ENCODE measurements around the gene ZNF219.

ZNF219 gene

DNA sequence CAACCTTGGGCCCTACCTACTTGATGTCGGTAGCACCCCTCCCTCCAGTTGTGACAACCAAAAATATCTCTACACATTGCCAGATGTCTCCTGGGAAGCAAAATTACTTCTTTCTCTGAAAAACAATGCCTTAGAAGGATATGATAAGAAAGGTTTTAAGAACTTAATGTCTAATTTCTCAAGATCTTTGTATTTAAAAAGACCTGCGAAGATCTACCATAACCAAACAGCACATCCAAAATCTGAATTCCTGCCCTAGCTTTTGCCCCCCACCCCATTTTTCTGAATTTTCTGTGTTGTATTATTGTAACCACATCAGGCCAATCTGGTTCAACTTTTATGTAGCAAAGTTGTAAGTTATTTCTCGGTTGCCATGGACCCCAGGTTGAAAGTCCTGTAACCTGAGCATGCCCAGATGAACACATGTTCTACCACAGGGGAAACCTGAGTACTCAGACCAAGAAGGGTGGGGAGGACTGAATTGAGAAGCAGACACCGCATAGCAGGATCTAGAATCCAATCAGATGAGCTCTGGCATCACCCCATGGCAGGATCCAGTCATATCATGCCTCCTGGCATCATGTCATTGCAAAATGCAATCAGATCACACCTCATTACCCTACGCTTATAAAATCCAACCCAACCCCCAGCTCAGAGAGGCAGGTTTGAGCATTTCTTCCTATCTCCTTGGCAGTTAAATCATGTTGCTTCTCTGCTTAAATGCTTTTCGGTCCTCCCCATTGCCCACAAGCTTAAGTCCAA, 11.1 kb upstream of the ZNF219 start:
- Histone ChIP-seq H3K27me3 (ENCODE audit: control insufficient read depth in 1 of 2, insufficient read depth in 2 of 2, low read length in 2 of 2) (no peaks in the 10 kb centered on the region), H3K9ac (ENCODE audit: low read length) (no peak overlapping the region), H3K36me3 (ENCODE audit: insufficient read depth, low read length) (no peaks in the 10 kb centered on the region), H3K9me3 (ENCODE audit: low read length) (no peaks in the 10 kb centered on the region), H3K4me3 (ENCODE audit: low read depth in 1 of 2, low read length in 2 of 2) (no peak overlapping the region), H3K27ac (ENCODE audit: low read depth, low read length) (no peak overlapping the region), H3K4me1 (ENCODE audit: insufficient read depth, low read length) (peaks cover 14% of the 10 kb centered on the region)

DNA sequence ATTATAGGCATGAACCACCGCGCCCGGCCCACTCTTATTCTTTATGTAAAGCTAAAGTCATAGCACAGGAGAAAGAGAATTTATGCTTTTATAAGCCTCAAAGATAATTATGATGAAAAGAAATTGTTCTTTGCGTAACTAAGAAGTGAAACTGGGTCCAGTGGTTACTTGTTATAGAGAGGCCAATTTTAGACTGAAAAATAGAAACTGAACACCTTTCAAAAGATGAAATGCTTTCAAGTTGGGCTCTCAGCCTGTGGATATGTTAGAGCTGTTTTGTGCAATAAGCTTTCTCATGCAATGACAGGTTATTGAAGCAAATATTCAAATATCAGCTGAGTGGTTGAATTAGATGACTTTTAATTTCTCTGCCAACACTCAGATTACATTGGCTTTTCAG, 10.3 kb upstream of the ZNF219 start:
- Histone ChIP-seq H3K9ac (ENCODE audit: low read length) (no peak overlapping the region), H3K36me3 (ENCODE audit: insufficient read depth, low read length) (no peaks in the 10 kb centered on the region), H3K27ac (ENCODE audit: low read depth, low read length) (no peak overlapping the region), H3K4me3 (ENCODE audit: low read depth in 1 of 2, low read length in 2 of 2) (no peak overlapping the region), H3K9me3 (ENCODE audit: low read length) (no peaks in the 10 kb centered on the region), H3K27me3 (ENCODE audit: control insufficient read depth in 1 of 2, insufficient read depth in 2 of 2, low read length in 2 of 2) (no peaks in the 10 kb centered on the region), H3K4me1 (ENCODE audit: insufficient read depth, low read length) (peaks cover 16% of the 10 kb centered on the region)

GRCh38 chr14:21107283-21107800, 8.9 kb upstream of the ZNF219 start:
- Histone ChIP-seq H3K4me1 (ENCODE audit: insufficient read depth, low read length) (peaks cover 24% of the 10 kb centered on the region), H3K4me3 (ENCODE audit: low read depth in 1 of 2, low read length in 2 of 2) (no peak overlapping the region), H3K9me3 (ENCODE audit: low read length) (no peaks in the 10 kb centered on the region), H3K27ac (ENCODE audit: low read depth, low read length) (no peak overlapping the region), H3K27me3 (ENCODE audit: control insufficient read depth in 1 of 2, insufficient read depth in 2 of 2, low read length in 2 of 2) (no peaks in the 10 kb centered on the region), H3K36me3 (ENCODE audit: insufficient read depth, low read length) (no peaks in the 10 kb centered on the region), H3K9ac (ENCODE audit: low read length) (no peak overlapping the region)

DNA sequence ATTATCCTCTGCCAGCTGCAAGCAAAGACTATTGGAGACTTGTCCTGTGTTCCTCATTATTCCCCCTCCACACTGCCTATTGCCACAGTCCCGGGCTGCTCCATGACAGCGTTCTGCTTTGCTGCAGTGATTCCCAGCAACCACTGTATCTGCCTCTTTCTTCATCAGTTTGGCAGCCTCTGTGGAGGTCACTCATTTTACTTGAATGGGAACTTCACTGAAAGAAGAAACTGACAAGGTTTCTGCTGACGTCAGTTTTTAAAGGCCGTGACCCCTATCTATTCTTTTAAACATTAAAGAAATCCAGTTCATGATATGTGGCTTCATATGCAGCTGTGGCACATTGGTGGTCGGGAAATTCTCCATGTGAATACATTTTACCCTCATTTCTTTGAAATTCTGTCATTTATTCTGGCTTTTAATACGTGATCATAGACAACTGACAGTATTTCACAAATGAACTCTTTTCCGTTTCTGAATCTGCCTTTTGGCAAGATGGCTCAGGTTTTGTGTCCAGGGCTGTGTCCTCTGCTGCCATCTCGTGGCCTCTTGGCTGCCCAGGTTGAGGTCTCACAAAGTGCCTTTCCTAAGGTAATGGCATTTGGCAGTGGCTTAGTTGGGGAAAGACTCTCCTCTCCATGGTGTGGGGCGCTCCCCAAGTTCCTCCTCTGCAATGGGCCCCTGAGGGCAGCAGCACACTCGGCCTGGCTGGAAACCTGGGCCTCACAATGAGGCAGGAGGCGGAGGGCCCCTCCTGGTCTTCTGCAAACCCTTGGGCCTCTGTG, 8.2 kb upstream of the ZNF219 start:
- Histone ChIP-seq H3K9ac (ENCODE audit: low read length) (no peak overlapping the region), H3K4me3 (ENCODE audit: low read depth in 1 of 2, low read length in 2 of 2) (no peak overlapping the region), H3K27me3 (ENCODE audit: control insufficient read depth in 1 of 2, insufficient read depth in 2 of 2, low read length in 2 of 2) (no peaks in the 10 kb centered on the region), H3K9me3 (ENCODE audit: low read length) (no peaks in the 10 kb centered on the region), H3K36me3 (ENCODE audit: insufficient read depth, low read length) (no peaks in the 10 kb centered on the region), H3K27ac (ENCODE audit: low read depth, low read length) (no peak overlapping the region), H3K4me1 (ENCODE audit: insufficient read depth, low read length) (peaks cover 24% of the 10 kb centered on the region)

GRCh38 chr14:21106176-21106497, 7.7 kb upstream of the ZNF219 start:
- Histone ChIP-seq H3K27me3 (ENCODE audit: control insufficient read depth in 1 of 2, insufficient read depth in 2 of 2, low read length in 2 of 2) (no peaks in the 10 kb centered on the region), H3K9ac (ENCODE audit: low read length) (no peak overlapping the region), H3K4me1 (ENCODE audit: insufficient read depth, low read length) (peaks cover 24% of the 10 kb centered on the region), H3K36me3 (ENCODE audit: insufficient read depth, low read length) (no peaks in the 10 kb centered on the region), H3K4me3 (ENCODE audit: low read depth in 1 of 2, low read length in 2 of 2) (no peak overlapping the region), H3K9me3 (ENCODE audit: low read length) (no peaks in the 10 kb centered on the region), H3K27ac (ENCODE audit: low read depth, low read length) (no peak overlapping the region)

DNA sequence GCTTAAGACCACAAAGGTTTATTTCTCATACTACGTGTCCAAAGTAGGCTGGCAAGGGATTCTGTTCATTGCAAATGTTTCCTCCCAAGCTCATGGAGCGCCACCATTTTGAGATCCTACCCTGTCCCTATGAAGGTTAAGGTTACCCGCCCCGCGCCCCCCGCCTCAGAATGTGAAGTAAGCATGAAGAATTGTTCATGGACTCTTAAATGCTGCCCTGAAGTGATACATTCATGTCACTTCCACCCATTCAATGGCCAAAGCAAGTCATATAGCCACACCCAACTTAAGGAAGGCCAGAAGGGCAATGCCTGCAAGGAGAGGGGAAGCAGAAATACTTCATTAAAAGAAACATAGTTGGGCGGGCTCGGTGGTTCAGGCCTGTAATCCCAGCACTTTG, 6.6 kb upstream of the ZNF219 start:
- Histone ChIP-seq H3K4me1 (ENCODE audit: insufficient read depth, low read length) (peaks cover 24% of the 10 kb centered on the region), H3K4me3 (ENCODE audit: low read depth in 1 of 2, low read length in 2 of 2) (no peak overlapping the region), H3K27ac (ENCODE audit: low read depth, low read length) (no peak overlapping the region), H3K9me3 (ENCODE audit: low read length) (no peaks in the 10 kb centered on the region), H3K9ac (ENCODE audit: low read length) (peak overlapping the region; percentile 81), H3K36me3 (ENCODE audit: insufficient read depth, low read length) (no peaks in the 10 kb centered on the region), H3K27me3 (ENCODE audit: control insufficient read depth in 1 of 2, insufficient read depth in 2 of 2, low read length in 2 of 2) (no peaks in the 10 kb centered on the region)

DNA sequence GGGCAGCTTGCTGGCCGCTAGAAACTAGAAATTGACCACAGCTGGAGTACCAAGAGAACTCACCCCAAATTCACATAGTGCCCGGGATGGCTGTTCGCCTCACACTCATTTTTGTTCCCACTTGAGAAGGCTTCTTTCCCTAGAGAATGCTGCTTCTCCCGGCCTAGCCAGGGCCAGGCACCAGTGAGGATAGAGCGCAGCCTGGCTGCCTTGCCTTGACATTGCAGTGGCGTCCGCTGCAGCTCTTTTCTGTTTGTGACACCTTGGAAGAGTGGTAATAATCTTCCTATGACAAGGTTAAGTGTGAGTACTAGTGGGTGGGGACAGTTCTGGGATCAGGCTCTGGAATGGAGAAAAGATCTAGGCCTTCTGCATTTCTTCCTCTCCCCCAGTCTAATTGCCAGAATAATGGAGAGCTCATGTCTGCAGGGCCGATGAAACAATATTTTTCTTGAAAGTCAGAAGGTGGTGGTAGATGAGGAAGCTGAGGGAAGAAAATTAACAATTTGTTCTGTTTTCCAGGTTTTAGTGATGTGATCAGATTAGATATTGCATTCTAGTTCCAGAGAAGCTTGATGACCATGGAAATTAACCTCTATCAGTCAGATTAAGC, 6.1 kb upstream of the ZNF219 start:
- Histone ChIP-seq H3K27ac (ENCODE audit: low read depth, low read length) (peak overlapping the region; percentile 99), H3K4me1 (ENCODE audit: insufficient read depth, low read length) (peaks cover 30% of the 10 kb centered on the region), H3K27me3 (ENCODE audit: control insufficient read depth in 1 of 2, insufficient read depth in 2 of 2, low read length in 2 of 2) (no peaks in the 10 kb centered on the region), H3K9ac (ENCODE audit: low read length) (peak overlapping the region; percentile 81), H3K4me3 (ENCODE audit: low read depth in 1 of 2, low read length in 2 of 2) (peak overlapping the region; percentile 67 to 80), H3K36me3 (ENCODE audit: insufficient read depth, low read length) (no peaks in the 10 kb centered on the region), H3K9me3 (ENCODE audit: low read length) (no peaks in the 10 kb centered on the region)

DNA sequence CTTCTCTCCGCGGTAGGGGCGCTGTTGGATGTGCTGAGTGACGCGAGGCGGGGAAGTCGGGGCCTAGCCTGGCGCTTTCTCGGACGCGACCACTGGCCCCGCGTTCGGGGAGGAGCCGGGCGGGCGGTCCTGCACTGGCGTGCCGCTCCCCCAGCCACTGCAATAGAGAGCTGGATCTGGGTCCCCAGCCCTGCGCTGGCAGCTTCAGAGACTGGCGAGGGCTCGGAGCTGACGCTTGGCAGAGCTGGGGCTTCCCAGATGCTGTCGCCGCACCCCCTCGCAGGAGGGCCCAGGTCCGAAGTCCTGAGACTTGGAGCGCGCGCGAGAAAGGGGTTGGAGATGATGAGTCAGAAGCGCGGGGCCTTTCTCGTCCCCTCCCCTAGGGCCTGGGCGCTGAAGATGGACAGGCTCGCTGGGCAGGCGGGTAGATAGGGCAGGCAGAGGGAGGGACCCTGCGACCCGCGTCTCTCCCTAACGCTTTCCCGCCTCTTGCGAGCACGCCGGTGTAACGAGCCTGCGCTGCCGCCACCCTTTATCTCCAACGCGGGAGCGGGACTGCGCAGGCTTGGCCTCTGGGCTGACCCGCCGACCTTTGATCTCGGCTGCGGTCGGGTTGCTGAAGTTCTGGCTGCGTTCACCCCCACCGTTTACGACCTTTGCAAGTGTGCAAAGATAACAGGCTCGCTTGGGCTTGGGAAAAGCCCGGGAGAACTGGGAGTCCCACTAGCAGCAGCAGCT, 5.4 kb upstream of the ZNF219 start:
- Histone ChIP-seq H3K27me3 (ENCODE audit: control insufficient read depth in 1 of 2, insufficient read depth in 2 of 2, low read length in 2 of 2) (no peaks in the 10 kb centered on the region), H3K4me1 (ENCODE audit: insufficient read depth, low read length) (peaks cover 36% of the 10 kb centered on the region), H3K9ac (ENCODE audit: low read length) (peak overlapping the region; percentile 81)

GRCh38 chr14:21103411-21103709, 4.9 kb upstream of the ZNF219 start:
- H3K27ac ChIP-seq (ENCODE audit: low read depth, low read length), result peak overlapping the region; percentile 99
- H3K4me3 ChIP-seq (ENCODE audit: low read depth in 1 of 2, low read length in 2 of 2), result peak overlapping the region; percentile 67 to 80
- no peaks in the 10 kb centered on the region for H3K9me3 ChIP-seq (ENCODE audit: low read length)
- no peaks in the 10 kb centered on the region for H3K36me3 ChIP-seq (ENCODE audit: insufficient read depth, low read length)
- H3K9ac ChIP-seq (ENCODE audit: low read length), result peak overlapping the region; percentile 18
- H3K27me3 ChIP-seq (ENCODE audit: control insufficient read depth in 1 of 2, insufficient read depth in 2 of 2, low read length in 2 of 2), result no peaks in the 10 kb centered on the region
- peaks cover 37% of the 10 kb centered on the region for H3K4me1 ChIP-seq (ENCODE audit: insufficient read depth, low read length)

More for the DNA sequence above, 5.4 kb upstream of the ZNF219 start:
- no peaks in the 10 kb centered on the region for H3K36me3 ChIP-seq (ENCODE audit: insufficient read depth, low read length)
- no peaks in the 10 kb centered on the region for H3K9me3 ChIP-seq (ENCODE audit: low read length)
- peak overlapping the region; percentile 67 to 80 for H3K4me3 ChIP-seq (ENCODE audit: low read depth in 1 of 2, low read length in 2 of 2)
- H3K27ac ChIP-seq (ENCODE audit: low read depth, low read length), result peak overlapping the region; percentile 99

- Histone ChIP-seq H3K9ac (ENCODE audit: low read length) (peak overlapping the region; percentile 18), H3K36me3 (ENCODE audit: insufficient read depth, low read length) (no peaks in the 10 kb centered on the region), H3K4me3 (ENCODE audit: low read depth in 1 of 2, low read length in 2 of 2) (peak overlapping the region in 1 of 2 donors; percentile 80), H3K9me3 (ENCODE audit: low read length) (no peaks in the 10 kb centered on the region), H3K27ac (ENCODE audit: low read depth, low read length) (peak overlapping the region; percentile 99), H3K27me3 (ENCODE audit: control insufficient read depth in 1 of 2, insufficient read depth in 2 of 2, low read length in 2 of 2) (no peaks in the 10 kb centered on the region), H3K4me1 (ENCODE audit: insufficient read depth, low read length) (peaks cover 37% of the 10 kb centered on the region)
These were observed 4.3 kb upstream of the ZNF219 start for GRCh38 chr14:21102521-21103410.

All from muscle layer of colon (tissue), 2 donors.